SKM-1 treated with dmso at 0.1 percent for 144 hours (cell line): ENCODE measurements around the gene CLP1.
"Not testable (repeated sequence)": the region's sequence is repeated elsewhere in the genome, so short reads cannot be mapped to it uniquely, and the experiment has no call there.

Source experiments
- DNase-seq: peaks from one replicate; lab custom pipeline; 2025; ENCODE audit not compliant: unreplicated experiment; lab: John Stamatoyannopoulos, UW

CLP1 gene

GRCh38 chr11:57659669-57660068 lies 2.1 kb downstream of the CLP1 start:
- DNase-seq = no peak

- no peak for DNase-seq
Observed at GRCh38 chr11:57662893-57663292, 5.3 kb downstream of the CLP1 start.

- no peak for DNase-seq
Observed at GRCh38 chr11:57663975-57664374, 6.4 kb downstream of the CLP1 start.

GRCh38 chr11:57667117-57667735 lies 9.7 kb downstream of the CLP1 start:
- peak; percentile 97 for DNase-seq

- DNase-seq = peak; percentile 98
Observed at GRCh38 chr11:57667736-57668433, 10.3 kb downstream of the CLP1 start, which contains the start of gene ZDHHC5. Gene ZDHHC5 (plus strand): TSS chr11:57668114. CDS start chr11:57673091, 4,977 bp downstream.

GRCh38 chr11:57668434-57668782 lies 10.8 kb downstream of the CLP1 start:
- DNase-seq = peak; percentile 16

GRCh38 chr11:57674251-57674650 lies 16.7 kb downstream of the CLP1 start:
- DNase-seq = no peak

GRCh38 chr11:57675176-57675941 lies 17.8 kb downstream of the CLP1 start:
- no peak for DNase-seq

- no peak for DNase-seq
Observed at GRCh38 chr11:57679396-57679795, 21.8 kb downstream of the CLP1 start.

- DNase-seq = no peak
Observed at GRCh38 chr11:57680552-57680874, 23.0 kb downstream of the CLP1 start.

- no peak for DNase-seq
Observed at GRCh38 chr11:57681168-57681567, 23.6 kb downstream of the CLP1 start.

- not testable (repeated sequence) for DNase-seq
Observed at GRCh38 chr11:57690474-57690873, 32.9 kb downstream of the CLP1 start.

- no peak for DNase-seq
Observed at GRCh38 chr11:57698843-57699365, 41.3 kb downstream of the CLP1 start.

- DNase-seq = no peak
Observed at GRCh38 chr11:57699813-57700212, 42.3 kb downstream of the CLP1 start.

- DNase-seq = no peak
Observed at GRCh38 chr11:57700425-57700824, 42.9 kb downstream of the CLP1 start.

GRCh38 chr11:57703341-57703740 lies 45.8 kb downstream of the CLP1 start:
- DNase-seq = no peak

GRCh38 chr11:57704932-57705331 lies 47.4 kb downstream of the CLP1 start:
- no peak for DNase-seq

- DNase-seq = not testable (repeated sequence)
Observed at GRCh38 chr11:57705432-57705831, 47.9 kb downstream of the CLP1 start.

GRCh38 chr11:57709802-57710367 lies 52.3 kb downstream of the CLP1 start:
- DNase-seq = no peak
